Suppressor macrophage treated with lipopolysaccharide for 1 hour (primary cell): ENCODE data around the gene NEK8.
A peak's percentile ranks its signal among the peaks of the same experiment; 100 is the strongest.

Experiments used
- DNase-seq, 3 donors: peaks; one replicate each; pipeline ENCODE4 v3.0.0-alpha.2; 2020 to 2022

The NEK8 gene

DNA sequence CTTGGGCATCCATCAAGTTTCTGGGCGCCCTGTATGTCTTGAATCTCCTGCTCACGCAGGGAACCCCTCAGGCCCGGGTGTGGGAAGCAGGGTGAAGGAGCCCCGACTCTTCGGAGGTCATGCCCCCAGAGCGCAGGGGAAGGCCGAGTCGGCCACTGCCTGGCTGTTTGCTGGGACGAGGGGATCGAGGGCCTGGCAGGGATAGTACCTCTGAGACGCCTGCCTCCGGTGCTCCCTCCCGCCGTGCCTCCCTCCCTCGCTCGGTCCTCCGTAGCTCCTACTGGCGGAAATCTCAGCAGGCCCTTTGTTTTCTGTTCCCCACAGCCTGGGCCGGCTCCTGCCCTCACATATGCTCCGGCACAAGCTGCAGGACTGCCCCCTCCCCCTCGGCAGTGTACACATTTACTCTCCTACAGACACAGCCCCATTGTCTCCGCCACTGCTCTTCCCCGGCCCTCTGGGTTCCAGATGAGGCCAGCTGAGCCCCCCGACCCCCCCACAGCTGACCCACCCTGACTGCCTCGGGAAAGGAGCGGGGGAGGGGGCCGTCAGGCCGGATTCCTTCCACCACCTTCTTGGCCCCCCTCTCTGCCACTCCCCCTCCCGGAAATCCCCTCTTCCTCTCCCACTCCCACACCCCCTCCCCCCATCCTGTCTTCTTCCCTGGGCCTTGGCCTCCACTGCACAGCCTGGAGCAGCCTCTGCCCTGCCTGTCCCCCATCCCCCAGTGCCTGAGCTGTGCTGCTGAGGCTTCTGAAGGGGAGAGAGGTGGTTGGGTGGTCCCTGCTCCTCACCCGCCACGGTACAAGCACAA, 16.6 kb downstream of the NEK8 start:
- peak; percentile 38 to 40 (median 39) for DNase-seq

DNA sequence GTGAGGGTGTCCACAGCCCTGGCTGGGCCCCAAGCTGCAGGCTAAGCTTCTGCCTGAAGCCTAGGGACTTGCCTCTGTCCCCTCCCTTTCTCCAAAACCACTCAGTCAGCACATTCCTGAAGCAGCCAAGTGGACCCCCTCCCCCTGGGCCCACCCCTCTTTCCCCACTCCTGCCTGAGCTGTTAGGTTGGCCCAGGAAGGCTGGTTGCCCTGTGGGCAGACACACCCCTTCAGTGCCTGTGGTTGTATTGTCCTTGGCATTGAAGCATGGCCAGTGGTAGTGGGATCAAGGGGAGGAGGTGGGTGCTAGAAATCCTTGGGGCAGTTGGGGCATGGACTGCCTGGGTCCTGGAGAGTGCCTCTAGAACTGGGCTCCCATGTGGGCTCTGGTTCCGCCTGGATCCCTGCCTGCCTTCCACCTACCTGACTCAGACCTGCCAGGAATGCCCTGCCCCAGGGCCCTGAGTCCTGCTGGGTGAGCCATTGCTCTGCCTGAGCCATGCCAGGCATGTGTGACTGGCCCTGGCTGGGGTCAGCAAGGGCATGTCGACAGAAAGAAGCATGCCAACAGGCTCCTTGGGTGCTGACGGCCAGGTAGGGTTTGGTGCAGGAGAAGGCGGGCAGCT, 17.3 kb downstream of the NEK8 start:
- peak in 1 of 3 donors; percentile 13 for DNase-seq

DNA sequence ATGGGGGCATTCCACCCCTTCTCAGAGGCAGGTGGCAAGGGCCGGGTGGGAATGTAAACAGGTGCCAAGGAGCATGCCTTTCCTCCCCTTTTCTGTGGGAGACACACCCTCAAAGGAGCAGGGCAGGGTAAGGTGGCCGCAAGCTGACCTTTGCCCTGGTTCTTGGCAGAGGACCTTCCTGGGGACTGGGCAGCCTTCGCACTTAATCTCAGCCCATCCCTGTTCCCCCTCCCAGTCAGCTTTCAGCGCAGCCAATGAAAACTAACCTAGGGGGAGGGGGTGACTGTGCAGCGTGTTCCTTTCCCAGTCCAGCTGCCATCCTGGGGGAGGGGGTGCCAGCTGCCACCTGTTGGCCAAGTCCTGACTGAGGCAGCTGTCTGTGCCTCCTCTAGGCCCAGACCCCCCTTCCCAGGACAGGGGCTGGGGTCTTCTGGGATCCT, 18.0 kb downstream of the NEK8 start:
- peak in 1 of 3 donors; percentile 7 for DNase-seq

DNA sequence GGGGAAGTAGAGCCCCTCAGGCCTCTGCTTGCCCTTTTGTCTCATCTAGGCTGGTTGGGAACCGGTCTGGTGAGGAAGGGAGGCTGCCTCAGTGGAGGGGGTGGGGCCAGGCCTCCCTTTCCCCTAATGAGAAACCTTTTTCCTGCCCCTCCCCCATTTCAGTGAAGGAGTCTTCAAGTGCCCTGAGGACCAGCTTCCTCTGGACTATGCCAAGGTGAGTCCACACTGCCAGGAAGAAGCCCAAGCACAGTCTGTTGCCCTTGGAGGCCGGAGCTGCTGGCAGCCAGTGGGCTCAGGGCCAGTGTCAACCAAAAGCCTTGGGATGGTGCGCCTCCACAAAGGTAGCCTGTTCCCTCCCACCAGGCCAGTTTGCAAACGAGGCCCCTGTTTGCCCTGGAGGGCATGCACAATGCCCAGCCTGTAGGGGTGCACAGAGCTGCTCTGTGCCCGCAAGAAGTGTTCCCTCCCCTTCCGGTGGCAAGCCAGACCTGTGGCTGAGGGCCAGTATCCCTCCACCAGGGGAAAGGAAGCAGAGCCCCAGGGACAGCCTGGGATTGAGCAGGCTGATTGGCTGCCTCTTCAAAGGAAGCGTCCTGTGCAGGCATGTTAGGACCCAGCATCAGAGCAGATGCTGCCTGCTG, 18.6 kb downstream of the NEK8 start:
- no peak for DNase-seq

DNA sequence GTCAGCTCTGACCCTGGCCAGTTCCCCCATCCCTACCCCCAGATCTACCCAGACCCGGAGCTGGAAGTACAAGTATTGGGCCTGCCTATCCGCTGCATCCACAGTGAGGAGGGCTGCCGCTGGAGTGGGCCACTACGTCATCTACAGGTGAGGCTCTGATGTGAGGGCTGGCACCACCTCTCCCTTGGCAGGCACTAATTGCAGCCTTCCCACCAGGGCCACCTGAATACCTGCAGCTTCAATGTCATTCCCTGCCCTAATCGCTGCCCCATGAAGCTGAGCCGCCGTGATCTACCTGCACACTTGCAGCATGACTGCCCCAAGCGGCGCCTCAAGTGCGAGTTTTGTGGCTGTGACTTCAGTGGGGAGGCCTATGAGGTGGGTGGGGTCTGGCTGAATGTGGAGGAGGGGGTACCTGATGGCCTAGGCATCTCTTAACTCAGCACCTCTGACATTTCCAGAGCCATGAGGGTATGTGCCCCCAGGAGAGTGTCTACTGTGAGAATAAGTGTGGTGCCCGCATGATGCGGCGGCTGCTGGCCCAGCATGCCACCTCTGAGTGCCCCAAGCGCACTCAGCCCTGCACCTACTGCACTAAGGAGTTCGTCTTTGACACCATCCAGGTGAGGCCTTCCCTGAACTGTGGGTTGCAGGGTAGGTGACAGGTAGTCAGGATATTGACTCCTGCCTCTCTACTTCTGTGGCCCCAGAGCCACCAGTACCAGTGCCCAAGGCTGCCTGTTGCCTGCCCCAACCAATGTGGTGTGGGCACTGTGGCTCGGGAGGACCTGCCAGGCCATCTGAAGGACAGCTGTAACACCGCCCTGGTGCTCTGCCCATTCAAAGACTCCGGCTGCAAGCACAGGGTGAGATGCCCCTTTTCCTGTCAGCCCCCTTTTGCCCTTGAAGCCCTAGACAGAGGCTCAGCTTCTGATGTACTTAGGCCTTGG, 19.5 kb downstream of the NEK8 start:
- no peak for DNase-seq

DNA sequence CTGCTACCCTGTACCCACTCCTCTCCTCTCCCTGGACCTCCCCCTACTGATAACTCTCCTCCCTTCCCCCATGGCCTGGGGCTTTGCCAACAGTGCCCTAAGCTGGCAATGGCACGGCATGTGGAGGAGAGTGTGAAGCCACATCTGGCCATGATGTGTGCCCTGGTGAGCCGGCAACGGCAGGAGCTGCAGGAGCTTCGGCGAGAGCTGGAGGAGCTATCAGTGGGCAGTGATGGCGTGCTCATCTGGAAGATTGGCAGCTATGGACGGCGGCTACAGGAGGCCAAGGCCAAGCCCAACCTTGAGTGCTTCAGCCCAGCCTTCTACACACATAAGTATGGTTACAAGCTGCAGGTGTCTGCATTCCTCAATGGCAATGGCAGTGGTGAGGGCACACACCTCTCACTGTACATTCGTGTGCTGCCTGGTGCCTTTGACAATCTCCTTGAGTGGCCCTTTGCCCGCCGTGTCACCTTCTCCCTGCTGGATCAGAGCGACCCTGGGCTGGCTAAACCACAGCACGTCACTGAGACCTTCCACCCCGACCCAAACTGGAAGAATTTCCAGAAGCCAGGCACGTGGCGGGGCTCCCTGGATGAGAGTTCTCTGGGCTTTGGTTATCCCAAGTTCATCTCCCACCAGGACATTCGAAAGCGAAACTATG, 20.4 kb downstream of the NEK8 start:
- no peak for DNase-seq

DNA sequence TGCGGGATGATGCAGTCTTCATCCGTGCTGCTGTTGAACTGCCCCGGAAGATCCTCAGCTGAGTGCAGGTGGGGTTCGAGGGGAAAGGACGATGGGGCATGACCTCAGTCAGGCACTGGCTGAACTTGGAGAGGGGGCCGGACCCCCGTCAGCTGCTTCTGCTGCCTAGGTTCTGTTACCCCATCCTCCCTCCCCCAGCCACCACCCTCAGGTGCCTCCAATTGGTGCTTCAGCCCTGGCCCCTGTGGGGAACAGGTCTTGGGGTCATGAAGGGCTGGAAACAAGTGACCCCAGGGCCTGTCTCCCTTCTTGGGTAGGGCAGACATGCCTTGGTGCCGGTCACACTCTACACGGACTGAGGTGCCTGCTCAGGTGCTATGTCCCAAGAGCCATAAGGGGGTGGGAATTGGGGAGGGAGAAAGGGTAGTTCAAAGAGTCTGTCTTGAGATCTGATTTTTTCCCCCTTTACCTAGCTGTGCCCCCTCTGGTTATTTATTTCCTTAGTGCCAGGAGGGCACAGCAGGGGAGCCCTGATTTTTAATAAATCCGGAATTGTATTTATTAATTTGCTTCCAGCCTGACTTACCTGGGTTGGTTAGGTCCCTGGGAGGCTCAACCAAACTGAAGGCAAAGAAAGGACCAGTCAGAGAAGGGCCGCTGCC, 21.1 kb downstream of the NEK8 start:
- DNase-seq: no peak

DNA sequence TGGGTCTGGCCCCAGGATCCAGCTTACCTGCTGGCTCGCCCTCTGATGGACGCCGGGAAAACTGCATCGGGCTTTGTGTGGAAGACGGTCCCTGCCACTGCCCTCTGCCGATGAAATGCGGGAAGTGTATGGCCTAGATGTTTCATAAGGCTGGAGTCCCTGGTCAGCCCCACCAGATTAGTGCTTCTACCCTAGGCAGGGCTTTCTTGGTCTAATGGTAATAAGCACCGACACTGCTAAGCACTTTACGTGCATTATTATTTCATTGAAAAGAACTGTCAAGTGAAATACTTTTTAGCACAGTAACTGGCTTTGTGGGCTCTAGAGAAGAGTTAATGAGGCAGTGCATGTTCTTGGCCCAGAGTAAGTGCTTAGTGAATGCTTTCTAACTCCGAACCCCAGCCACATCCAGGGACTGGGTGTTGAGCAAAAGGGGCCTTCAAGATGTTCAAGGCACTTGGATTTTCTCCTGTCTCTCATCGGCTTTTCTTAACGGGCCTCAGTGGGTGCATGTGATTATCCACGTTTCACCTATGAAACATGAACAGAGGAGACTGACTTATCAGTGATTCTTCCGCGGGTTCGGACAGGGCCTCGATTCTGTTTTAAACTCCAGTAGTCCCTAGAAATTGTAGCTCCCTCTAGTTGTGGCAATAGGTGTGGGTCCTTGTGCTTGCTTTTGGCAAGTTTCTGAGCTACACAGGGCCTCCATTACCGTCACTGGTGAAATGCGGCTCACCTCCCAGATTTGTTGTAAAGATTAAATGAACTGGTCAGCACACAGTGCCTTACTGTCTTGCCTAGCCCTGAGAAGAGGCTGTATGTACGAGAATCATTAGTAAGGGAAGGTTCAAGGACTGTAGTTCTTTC, 21.8 kb downstream of the NEK8 start:
- DNase-seq: peak; percentile 93 to 97 (median 95)

DNA sequence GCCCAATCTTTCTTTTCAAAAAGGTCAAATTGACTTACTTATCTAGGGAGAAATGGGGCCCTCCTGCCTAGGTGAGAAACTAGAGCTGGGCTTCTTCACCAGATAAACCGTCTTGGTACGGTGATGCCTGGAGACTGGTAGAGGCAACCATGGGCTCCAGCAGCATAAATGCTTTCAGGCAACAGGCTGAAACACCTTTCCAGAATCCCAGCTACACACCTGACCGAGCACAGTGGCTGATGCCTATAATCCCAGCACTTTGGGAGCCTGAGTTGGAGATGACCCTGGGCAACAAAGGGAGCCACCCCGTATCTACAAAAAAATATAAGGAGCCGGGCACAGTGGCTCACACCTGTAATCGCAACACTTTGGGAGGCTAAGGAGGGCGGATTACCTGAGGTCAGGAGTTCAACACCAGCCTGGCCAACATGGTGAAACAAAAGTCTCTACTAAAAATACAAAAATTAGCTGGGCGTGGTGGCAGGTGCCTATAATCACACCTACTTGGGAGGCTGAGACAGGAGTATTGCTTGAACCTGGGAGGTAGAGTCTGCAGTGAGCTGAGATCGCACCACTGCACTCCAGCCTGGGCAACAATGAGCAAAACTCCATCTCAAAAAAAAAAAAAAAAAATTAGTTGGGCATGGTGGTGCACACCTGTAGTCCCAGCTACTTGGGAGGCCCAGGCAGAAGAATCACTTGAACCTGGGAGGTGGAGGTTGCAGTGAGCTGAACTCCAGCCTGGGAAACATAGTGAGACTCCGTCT, 23.2 kb downstream of the NEK8 start:
- no peak for DNase-seq

DNA sequence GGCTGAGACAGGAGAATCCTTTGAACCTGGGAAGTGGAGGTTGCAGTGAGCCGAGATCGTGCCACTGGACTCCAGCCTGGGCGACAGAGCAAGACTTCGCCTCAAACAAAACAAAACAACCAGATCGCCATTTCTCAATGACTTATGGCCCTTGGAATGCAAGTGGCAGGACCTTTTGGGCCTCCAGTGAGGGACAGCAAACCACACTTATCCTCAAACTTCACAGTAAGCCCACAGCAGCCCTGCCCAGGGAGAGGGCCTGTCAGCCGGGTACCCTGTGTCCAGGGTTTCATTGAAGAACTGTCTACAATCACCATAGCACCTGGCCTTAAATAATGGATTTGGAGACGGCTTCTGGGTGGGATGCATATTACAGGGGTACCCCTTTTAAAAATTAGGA, 26.9 kb downstream of the NEK8 start:
- no peak for DNase-seq

DNA sequence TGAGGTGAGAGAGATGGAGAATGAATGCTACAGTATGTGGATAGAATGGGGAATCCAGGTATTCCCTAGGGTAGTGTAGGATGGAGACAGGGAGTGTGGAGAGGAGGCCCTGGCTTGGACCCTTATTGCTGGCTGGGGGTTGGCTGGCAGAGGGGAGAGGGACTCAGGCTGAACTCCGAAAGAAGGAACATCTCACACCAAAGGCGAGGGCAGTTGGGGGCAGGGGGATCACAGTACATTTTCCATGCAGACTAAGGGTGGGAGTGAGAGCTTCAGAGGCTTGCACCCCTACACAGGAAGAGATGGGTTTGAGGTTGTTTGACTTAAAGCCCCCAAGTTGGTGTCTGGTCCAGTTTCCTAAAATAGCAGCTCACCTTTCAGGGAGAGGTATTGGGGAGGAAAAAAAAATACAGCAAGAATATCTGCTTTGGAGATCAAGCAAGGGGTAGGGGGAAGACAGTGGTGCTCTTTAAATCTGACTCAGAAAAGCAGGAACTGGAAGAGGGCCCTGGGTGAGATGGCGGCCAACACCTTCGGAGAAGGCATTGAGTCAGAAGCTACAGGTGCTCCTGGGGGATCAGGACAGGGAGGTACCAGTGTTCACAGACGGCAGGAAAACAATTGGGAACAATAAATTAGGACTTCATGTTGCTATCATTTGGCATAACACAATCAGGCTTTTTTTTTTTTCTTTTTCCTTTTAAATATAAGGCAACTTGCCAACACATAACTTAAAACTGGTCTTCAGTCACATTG, 27.6 kb downstream of the NEK8 start:
- no peak for DNase-seq

DNA sequence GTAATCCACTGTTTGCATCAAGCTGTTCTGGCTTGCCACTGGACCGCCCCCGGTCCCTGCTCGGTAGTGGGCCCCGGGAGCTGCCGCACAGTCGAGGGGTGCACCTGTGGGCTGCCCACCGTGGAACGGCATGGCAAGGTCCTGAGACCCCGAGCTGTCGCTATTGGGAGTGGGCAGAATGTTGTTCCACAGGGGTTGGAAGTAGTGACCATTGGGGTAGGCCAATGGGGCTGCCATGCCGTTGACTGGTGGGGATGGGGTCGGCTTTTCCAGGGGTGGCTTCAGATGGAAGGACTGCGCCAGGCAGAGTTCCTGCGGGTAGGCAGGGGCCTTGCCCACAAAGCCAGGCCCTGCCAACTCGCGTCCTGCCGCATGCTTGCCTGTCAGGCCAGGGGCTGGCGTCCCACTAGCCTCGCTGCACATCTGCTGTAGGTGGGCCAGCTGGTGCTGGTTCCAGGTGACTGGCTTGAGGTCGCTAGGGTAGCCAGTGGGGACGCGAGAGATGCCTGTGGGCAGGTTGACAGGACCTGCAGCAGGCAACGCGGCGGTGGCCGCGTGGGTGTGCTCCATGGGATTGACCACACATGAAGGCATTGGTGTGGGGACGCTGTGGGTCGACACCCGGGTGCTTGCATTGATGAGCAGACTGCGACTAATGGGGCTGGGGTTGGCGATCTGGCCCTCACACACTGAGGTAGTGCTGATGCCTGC, 30.0 kb downstream of the NEK8 start:
- DNase-seq: no peak

DNA sequence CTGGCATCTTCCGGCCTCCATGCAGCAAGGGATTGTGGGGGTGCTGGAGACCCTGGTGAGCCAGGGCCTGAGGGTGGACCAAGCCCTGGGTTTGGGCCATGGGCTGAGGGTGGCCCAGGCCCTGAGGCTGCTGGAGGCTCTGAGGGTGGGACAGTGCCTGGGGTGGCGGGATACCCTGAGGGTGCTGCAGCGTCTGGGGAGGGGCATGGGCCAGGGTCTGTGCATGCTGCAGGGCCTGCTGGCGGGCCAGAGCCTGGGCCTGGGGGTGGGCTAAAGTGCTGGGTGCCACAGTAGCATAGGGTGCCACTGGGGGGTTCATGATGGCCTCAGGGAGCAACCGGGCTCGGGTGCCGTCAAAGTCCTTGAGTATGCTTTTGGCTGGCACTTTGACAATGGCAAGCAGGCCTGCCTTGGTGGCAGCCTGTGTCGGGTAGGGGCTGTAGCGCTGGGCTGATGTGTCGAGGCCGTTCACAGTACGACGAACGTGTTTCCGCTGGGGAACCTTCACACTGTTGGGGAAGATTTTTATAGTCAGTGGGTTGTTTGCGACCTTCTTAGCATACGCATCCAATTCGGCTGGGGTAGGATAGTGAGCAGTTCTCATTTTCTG, 30.8 kb downstream of the NEK8 start:
- DNase-seq: no peak

DNA sequence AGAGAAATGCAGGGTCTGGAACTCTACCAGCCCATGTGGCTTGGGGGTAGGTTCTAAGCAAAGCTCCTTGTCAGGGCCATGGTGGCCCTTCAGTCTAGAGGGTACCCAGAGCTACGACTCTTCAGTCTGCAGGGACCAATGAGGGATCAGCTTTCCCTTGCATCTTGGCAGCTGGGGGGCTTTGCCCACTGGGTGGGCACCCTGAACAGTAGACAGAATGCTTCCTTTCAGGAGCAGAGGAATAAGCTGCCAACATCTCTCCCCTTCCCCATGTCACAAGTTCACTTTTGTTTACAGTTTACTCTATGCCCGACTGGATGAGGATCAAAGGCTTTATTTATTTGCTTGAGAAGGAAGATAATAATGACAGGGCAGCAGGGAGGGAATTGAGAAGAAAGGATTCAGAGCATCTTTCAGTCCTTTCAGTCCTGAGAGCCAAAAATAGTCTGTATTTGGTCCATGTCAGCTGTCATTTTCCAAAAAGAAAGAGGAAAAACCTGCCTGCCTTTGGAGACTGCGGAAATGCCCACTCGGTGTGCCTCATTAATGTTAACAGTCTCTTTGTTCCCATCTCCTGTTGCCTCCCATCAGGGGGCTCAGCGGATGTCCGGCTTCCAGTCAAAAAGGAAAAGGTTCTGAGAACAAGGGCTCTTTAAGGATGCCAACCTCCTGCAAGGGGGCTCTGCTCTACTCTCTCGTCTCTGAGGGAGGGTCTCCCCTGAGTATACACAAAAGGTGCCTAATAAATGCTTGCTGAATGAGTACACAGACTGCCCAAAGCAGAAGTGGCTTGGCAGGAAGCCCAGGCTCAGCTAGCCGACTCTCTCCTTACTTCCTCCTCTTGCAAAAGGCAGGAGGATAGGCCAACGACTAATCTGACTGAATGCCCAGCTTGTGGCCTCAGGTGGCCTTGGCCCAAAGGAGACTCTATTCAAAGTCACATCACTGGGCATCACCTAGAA, 32.3 kb downstream of the NEK8 start:
- peak; percentile 65 to 75 (median 66) for DNase-seq

DNA sequence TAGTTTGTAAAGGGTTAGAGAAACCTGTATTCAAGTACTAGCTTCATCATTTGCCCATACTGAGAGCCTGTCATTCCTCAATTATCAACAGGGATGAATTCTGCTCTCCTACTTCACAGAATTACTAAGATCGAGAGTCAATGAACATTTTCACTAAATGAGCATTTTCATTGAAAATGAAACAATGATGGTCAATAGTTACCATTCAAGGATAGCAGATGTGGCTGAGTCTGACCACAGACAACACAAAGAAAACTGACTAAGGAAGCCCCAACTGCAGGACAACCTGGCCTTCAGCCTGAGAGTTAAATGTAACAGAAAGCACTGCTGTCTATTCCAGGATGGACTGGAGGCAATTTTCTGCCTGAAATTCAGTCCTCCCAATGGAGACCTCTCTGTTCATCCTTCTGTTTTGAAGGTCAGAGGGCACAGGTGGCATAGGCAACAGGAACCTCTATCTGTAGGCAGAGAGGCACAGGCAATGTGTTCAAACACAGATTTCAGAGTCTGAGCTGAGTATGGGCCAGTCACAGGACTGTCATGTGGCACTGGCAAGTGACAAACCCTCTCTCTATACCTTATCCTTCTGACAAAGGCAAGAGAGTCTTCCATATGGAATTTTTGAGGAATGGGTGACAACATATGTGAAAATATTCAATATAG, 34.7 kb downstream of the NEK8 start:
- no peak for DNase-seq

DNA sequence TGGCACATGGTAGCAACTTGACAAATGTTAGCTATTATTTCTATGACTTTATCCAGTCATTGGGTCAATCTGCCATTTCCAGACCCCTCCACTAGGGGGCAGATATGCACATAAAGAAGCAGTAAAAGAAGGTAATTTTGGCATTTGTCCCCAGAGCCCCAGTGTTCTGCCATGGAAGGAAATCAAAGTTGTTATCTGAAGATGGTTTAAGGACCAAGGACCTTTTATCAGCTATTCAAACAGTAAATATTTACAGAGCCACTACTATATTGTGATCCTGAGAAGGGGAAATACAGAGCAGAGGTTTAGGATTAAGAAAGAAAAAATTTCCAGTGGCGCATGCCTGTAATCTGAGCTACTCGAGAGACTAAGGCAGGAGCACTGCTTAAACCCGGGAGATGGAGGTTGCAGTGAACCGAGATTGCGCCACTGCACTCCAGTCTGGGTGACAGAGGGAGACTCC, 35.2 kb downstream of the NEK8 start:
- peak; percentile 81 to 85 (median 85) for DNase-seq
